Germinal center (tissue), 1 donor: ENCODE measurements around the gene LRRK1.

ENCODE experiments used
- DNase-seq: peaks from one replicate; pipeline ENCODE4 v3.0.0; 2012; ENCODE audit warnings: mixed read lengths, low spot score

The LRRK1 gene

DNA sequence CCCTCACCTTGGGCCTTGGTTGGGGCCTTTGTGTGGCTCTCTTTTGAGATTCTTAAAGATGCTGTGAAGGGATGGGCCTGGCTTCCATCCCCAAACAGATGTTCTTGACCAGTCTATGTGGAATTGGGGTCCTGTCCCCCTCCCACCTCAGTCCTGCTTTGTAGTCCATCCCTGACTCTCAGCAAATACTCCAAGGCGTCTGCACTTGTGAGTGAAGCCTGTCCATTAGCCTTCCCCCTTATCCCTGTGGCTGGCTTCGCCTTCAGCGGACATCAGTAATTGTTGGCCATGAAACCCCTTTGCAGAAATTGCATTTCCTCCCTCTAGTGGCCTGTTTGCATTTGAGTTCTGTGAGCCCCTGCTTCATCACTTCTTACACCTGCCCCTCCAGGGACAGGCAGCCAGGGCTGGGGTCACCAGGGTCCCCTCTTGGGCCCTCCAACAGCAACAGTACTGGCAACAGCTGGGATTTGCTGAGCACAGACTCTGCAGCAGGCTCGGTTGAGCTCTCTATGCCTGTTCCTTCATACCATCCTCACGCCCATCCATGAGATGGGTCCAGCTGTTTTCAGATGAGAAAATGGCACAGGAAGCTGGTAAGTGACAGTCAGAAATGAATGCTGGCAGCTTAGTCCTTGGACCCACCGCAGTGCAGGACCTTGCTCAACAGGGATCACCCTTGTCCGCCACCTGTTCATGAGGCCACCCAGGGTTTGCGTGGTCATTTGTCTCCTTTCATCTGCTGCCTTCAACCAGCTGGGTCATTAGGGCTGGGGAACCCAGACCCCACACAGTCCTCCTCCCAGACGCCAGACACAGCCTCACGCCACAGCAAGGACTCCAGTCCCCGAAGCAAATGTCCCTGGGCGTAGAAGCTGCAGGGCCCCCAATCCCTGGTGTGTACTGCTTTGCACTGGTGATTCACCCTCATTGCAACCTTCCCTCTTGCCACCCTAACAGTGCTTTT, 8.9 kb upstream of the LRRK1 start:
- no peak for DNase-seq

DNA sequence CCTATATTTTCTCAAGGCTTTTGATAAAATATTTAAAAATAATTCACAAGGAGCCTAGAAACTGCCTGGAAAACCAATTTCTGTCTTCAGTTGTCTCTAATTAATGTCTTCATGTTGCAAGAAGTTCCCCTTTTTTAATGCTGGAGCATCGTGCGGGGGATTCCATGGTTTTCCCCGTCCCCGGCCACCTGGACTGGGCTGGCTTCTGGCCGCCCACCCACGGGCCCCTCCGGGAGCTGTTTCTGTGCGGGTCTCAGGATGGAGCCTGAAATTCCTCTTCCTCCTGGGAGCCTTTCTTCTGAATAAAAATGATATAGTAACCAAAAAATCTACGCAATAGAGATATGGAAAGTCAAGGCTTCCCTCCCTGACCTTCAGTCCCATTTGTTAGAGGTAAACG, 8.1 kb upstream of the LRRK1 start:
- no peak for DNase-seq

DNA sequence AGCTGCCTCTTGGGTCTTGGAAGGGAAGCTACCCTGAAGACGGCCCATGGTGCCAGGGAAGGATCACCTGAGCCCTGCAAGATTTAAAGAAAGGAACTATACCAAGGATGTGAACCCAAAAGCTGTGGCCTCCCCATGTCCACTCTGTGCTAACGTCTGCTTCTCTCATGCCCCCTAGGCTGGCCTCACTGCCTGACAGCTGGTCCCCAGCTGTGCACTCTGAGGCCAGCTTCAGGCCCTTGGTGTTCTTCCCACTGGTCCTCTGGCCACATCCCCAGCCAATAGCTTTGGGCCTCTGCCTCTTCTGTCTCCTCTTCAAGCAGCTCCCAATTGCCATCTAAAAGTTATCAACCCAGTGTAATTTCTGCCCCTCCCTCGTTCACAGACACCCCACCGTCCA, 5.2 kb upstream of the LRRK1 start:
- no peak for DNase-seq

DNA sequence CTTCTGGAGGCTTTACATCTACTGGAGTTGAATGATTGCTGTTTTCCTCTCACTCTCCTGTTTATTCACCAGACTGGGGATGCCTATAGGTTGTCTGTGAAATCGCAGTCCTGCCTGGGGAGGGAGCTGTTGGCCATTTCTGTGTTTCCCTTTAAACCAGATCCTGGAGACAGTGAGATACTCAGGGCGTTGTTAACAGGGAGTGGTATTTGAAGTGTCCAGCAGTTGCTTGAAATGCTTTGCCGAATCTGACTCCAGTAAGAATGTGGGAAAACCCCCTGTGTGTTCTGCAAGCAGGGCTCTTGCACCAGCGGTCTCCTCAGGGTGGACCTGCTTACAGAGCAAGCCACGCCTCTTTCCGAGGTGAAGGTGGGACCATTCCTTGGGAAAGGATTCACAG, 4.3 kb upstream of the LRRK1 start:
- DNase-seq: no peak

DNA sequence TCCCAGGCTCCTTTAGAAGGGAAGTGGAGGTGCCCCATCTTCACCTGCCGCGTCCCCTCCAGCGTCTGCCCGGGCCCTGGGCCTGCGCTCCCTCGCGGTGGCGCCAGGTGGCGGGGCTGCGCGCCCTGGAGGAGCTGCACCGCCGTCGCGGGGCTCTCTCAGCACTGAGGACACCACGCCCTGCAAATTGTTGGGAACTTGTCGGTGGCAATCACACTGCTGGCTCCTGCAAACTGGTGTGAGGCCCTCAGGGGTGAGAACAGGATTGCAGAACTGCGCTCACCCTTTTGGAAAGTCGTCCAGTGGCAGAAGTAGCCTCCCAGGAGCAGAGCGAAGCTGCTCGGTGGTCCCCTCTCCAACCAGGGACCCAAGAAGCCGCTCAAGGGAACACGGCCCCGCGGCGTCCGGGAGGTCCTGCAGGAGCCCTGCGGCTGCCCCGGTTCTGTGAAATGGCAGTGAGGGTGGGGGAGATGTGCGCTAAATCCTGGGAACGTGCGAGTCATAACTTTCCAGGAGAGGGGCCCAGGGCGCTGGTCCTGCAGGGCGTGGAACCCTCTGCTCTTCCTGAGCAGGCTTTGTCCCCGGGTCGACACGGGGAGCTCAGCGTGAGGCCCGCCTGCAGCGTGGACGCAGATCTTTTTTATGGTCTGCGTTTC, 995 bp upstream of the LRRK1 start:
- peak; percentile 91 for DNase-seq

DNA sequence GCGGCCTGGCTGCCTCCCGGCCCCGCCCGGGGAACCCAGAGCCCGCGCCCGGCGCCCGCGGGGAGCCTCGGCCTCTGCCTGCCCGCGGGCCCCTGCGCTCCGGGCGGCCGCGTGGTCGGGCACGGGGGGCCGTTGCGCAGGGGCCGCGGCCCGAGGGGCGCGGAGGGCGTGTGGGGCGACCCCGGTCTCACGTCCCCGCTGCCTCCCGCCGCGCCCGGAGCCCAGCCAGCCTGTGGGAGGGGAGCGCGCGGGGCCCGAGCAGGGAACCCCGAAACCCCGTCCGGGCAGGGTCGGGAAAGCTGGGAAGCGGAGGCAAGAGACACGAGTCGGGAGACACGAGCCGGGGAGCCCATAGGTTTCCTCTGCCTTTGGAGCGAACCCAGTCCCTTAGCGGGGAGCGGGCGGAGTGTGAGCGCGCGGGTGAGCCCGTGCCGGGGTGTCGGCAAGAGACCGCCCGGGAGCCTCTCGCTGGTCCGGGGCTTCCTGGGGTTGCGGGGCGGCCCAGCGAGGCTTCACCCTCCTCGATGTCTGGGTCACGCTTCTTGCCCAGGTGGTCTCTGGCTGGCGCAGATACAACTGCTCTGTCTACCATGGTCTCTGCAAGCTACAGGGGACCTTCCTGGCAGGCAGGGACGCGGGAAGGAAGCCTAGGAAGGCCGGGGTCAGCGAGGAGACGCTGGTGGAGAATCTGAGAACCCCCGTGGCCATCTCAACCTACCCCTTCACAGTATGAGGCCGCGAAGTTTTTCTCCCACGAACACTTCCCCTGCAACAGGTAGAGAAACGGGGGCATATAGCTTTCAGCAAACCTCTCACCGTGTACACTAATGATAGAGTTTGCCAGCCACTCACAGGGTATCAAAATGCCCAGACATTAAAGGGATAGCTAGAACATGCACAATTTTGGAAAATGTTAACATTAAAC, 586 bp downstream of the LRRK1 start:
- DNase-seq: peak; percentile 57

DNA sequence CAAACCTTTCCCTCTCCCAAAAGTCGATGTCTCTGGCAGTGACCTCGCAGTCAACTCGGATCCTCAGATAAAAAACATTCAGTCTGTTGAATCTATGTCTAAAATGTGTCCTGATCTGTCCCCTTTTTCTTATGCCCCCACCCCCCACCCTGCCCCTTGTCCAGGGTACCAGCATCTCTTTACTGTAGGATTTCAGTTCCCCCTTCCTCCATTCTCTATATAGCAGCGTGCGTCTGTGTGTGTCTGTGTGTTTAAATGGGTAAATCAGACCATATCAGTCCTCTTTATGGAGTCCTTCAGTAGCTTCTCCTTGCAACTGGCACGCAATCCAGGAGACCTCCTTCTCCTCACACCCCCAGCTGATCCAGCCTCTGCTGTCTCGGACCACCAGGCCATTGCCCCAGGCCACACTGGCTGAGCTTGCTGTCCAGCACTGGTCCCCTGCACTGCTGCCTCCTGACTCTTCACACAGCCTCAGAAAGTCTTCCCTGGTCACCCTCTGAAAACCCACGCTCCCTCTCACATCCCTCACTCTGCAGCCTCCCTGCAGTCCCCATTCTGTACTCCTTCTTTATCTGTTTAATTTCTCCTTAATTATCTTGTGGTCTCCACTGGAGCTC, 1.5 kb downstream of the LRRK1 start:
- peak; percentile 48 for DNase-seq

DNA sequence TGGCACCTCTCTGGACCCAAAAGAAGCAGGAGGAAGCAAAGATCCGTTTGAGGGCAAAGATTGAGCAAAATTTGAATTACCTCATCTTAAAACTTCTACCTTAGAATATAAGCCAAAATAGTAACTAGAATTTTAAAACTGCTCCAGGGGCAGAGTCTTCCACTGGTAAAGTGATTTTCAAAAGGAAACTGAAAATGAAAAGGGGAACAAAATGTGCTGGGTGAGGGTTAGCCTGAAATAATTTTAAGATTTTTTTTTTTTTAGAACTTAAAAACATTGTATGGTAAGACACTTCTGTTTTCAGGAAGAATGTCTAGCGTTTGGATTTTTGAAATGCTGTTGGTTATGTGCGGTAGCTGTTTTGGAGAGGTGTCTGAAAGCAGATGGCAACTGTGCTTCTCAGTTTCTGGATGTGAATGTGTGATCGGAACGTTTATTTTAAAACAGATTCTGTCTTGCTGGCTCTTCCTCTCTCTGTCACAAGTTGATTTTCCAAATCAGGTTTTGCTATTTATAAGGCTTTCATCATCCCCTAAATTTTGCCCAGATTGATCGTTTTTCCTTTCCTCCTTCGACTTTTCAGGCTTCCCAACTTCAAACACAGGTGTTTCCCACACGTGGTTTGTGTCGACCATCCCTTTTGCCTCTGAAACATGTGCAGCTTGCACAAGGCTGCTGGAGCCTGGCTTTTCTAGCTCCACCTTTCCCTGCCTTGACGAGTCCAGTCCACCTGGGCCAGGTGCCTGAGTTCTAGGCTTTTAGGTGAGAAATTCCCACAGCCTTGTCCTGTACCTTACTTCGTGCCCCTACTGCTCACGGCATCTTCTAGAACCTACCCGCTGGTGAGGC, 3.3 kb downstream of the LRRK1 start:
- peak; percentile 64 for DNase-seq

DNA sequence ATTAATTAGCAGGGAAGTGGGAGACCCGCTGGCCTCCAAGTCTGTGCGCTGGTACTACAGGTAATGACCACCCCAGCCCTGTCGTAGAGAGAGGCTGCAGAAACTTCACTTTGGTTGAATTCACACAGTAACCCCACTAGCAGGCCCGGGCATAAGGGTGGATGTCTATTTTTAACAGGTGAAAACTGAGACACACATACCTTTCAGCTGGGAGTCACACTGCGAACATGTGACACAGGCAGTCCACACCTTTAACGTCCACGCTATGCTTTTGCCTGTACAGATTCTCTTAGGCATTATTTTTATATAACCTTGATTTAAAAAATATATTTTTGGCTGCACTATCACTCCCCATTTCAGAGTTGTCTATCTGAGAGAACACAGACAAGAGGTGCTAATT, 3.9 kb downstream of the LRRK1 start:
- no peak for DNase-seq

DNA sequence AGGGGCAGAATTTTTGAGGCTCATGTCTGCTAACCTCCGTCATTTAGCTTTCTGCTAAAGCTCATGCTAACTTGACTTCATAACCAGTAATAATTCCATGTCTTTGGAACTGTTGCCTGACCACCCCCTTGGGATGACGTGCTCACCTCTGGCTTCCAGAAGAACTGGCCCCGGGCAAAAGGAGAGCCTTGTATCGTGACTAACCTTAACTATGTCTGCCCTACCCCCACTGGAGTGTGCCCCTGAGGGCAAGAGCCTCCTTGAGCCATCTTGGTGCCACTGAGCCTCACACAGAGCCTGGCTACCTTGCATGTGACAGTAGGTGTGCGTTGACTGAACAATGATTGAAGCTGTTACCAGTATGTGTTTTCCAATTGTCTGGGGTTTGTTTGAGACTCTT, 4.7 kb downstream of the LRRK1 start:
- DNase-seq: no peak

DNA sequence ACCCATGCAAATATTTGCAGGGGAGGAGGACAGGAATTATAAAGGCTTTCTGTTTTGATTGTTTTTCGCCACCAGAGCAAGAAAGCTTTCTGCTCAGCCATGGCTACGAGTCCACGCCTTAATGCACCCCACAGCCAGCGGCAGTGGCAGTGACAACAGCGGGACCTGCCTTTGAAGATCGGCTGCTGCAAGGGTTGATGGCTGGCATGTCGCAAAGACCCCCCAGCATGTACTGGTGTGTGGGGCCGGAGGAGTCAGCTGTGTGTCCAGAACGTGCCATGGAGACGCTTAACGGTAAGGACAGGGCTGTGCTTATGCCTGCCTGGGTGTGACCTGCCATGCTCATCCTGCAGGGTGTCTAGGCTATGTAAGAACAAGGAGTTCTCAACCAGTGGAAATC, 5.3 kb downstream of the LRRK1 start:
- no peak for DNase-seq

DNA sequence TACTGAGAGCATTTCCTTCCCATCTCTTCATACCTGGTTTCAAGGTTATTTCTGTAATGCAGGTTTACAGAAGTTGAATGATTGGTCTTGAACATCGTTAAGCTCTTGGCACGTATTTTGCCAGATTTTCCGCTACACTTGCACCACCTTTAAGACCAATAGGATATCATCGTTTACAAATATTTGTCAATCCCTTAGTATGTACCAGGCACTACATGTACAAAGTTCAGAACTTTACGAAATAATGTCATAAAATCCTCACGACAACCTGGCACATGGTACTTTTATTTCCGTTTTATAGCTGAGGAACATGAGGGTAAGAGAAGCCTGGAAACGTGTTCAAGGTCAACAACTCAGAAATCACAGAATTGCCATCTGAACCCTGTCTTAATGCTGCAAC, 6.3 kb downstream of the LRRK1 start:
- DNase-seq: no peak

DNA sequence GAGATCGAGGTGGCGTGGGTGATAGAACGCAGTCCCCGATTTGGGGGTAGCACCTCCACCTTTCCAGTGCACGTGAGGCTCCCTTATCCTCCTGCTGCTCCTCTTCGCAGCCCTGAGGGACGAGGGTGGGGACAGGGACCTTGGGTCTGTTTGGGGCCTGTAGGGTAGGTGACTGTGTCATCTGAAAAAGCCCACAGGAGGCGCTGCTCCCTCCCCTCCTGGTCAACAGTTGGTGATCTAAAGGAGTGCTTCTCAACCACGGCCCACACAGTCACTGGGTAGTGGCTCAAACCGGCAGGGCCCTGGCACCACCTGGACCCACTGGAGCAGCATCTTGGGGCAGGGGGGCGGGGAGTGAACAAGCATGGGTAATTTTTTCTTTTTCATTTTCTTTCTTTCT, 7.1 kb downstream of the LRRK1 start:
- DNase-seq: peak; percentile 65

DNA sequence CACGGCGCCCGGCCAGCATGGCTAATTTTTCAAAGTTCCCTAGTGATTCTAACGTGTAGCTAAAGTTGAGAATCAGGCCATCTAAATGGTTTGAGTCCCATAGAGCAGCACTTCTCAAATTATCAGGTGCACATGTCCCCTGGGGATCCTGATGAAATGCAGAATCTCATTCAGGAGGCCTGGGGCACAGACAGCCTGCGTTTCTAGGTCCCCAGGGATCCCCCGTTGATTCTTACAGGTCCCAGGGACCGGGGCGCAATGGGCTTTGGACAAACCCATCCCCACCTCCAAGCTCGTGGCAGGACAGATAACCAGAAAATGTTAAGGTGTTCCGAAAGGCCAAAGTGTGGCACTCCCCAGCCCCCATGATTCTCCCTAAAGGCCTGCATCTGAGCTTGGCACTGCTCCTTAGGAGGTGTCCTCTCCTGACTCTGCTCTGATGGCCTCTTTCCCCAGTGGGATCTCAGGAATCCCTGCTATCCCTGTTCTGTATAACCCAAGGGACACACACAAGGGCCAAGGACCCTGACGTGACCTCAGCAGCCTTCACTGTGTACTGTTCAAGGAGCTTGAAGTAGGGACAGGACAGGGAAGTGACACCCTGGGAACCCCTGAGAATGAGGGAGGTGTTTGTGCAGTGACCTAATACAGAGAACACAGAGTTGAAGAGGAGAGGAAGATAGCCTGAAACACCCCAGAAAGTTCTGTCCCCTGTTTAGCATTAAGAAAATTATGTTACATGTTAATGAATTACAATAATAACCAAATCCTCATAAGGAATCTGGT, 8.0 kb downstream of the LRRK1 start:
- DNase-seq: peak; percentile 72

DNA sequence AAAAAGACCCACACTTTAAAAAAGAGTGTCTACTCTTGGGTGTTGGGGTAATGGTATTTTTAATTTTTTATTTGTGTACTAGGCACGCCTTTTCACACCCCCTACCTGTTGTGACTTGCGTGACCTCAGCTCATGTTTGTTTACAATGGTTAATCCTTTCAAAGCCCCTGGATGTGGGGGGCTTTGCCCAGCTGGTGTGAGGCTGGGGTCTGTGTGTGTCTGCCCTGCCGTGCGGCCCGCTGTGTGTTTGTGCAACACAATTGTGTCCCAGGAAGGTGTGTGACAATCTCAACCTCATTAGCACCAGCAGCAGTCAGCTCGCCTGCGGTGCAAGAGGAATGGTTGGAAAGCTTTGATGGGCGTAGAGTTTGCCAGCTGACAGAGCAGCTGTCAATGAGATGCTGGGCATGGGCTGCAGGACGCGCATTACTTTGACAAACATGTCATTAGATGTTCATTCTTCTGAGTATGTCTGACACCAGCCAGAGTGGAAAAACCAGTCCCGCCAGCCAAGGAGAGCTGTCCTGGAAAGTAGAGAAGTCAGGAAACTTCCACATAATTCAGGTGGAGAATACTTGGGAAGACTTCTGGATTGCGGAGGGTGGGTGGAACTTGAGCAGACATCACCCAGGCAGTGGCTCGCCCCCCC, 9.6 kb downstream of the LRRK1 start:
- DNase-seq: no peak

DNA sequence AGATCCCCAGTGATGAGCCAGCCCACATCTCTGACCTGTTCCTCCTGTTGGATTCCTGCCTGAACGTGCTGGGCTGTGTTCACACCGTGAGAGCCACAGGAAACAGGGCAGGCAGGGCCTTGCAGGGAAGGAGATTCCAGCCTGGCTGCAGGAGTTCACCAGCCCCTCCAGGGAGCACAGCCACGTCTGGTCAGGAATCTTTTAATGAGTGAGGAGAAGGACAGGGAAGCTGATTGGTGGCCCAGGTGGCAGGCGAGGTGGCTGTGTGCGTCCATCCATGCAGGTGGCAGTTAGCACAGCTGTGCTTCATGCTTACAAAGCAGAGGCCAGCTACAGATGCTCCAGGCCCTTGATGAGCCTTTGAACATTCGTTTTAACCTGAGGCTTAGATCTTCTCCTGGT, 10.5 kb downstream of the LRRK1 start:
- peak; percentile 66 for DNase-seq

DNA sequence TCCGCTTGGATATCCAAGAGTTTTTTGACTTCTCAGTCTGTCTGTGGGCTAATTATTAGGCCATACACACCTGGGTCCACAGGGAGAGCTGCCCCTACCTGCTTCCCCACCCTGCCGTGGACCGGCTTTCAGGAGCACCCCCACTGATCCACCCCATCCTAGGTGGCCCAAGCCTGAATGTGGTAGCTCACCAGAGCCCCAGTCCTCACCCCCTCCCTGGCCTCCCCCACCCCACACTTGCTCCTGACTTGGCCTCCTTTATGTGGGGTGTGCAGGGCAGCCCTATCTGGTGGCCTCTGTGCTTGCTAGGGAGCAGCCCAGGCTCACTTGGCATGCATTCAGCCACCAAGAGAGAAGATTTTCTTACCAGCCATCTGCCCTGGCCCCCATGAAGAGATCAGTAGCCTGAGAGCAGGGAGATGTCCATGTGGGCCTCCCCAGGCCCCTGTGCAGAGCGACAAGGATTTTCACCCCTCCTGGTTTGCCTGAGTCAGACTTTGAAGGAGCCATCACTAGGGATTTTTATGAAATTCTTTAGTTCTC, 11.2 kb downstream of the LRRK1 start:
- no peak for DNase-seq

DNA sequence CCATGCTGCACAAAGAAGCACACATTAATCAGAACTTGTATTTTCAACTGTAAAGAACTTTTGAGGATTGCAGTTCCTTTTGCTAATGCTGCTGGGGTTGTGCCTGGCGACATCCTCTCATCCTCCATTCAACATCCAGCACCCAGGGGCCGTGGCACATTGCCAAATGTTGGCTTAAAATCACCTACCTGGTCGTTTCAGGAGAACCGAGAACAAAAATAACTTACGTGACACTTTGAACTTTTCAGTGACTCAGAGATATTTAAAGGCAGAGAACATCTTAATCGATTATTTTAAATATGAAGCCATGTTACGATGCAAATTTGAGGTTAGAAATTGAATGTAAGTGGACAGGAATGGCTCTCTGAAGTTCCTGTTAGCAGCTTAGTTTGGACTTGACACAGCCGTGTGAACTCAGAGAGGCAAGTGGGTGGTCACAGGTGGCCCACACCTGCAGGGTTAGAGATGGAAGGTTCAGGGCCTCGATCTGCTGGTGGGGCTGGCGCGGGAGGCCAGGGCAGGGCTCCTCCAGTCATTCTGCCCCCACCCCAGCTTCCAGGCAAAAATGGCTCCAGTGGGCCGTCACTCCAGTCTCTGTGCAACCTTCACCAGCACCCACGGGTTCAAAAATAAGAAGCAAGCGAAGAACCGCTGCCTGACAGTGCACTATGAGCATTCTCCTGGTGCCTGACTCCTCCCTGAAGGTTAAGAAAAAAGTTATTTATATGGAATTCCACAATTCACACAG, 12.2 kb downstream of the LRRK1 start:
- peak; percentile 68 for DNase-seq
